Activated T-cell treated with anti-CD3 and anti-CD28 coated beads, Interleukin-2, amount 50 U/mL, for 4 hours (primary cell): ENCODE measurements around the gene OPRL1. TPM values are rescaled to one million over a fixed set of nuclear protein-coding genes. Genes with fewer than 3 reads are reported as not detected.
A peak's percentile ranks its signal among the peaks of the same experiment; 100 is the strongest.

Experiments
- ATAC-seq, 2 donors: fragments of 200-7000 bp; cut with Tn5 transposase; one replicate each; pipeline ENCODE4 v1.10.0; 2021
- DNase-seq: peaks from one replicate; pipeline ENCODE4 v3.0.0-alpha.2; 2020
- H3K27me3 Mint-ChIP-seq: one replicate; pipeline ENCODE4 v1.8.0; 2021; ENCODE audit warnings: low read depth, mixed read lengths
- H3K36me3 Mint-ChIP-seq: one replicate; pipeline ENCODE4 v1.8.0; 2022; ENCODE audit warnings: mixed read lengths; ENCODE audit not compliant: insufficient read depth
- H3K4me1 Mint-ChIP-seq: one replicate; pipeline ENCODE4 v1.8.0; 2021; ENCODE audit warnings: low read depth, mixed read lengths
- H3K4me3 Mint-ChIP-seq: one replicate; pipeline ENCODE4 v1.8.0; 2021; ENCODE audit warnings: mild to moderate bottlenecking, moderate library complexity, mixed read lengths
- H3K9me3 Mint-ChIP-seq: one replicate; pipeline ENCODE4 v1.8.0; 2021; ENCODE audit warnings: mixed read lengths
- total RNA-seq, 3 donors: library from RNA; stranded (reverse); gene quantifications; one replicate each; pipeline ENCODE4 v1.2.1, GENCODE V29; 2021

Gene OPRL1
- total RNA-seq, 3 donors from 2014 or later: 0.05 to 0.11 TPM; not detected in 1

DNA sequence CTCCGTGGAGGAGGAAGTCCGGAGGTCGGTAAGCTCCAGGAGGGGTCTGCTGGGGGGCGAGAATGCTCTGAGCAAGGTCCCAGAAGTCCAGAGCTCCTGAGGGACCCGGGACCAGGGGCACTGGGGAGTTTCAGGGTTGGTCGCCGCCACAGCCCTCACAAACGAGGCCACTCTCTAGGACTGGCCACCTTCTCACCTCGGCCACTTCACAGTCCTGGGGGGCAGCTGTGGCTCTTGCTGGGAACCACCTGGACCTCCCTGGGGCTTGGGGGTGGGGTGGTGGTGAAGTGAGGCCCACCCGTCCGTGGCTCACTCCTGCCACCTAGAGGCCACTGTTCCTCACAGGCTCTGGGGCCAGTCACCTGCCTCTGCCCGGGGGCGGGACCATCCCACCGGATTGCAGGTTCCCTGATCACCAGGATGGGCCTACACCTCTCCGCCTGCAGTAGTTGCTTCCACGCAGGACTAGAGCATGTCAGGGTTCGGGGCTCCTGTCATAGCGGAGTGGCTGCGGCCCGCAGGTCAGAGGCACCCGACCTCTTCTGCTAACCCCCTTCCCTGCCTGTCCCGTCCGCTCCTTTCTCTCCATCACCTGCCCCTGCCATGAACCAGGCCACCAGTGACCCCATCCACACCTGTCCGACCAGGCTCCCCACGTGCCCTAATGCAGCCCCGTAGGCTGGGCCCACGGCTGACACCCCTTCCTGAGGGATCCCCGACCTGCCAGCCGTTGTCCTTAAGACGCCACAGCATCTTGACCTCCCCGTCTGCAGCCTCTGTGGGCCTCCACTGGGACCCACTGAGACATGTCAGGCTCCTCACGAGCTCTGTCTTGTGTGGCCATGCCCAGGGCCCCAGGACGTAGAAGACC is 22.0 kb upstream of the OPRL1 start:
- DNase-seq (peak; percentile 80), ATAC-seq (peak; percentile 76 to 81)
- peak overlapping the region; percentile 60 for H3K4me3 Mint-ChIP-seq
- H3K36me3 Mint-ChIP-seq: no peaks in the 10 kb centered on the region
- peaks cover 16% of the 10 kb centered on the region for H3K27me3 Mint-ChIP-seq
- H3K9me3 Mint-ChIP-seq: no peaks in the 10 kb centered on the region
- peaks cover 12% of the 10 kb centered on the region for H3K4me1 Mint-ChIP-seq

- H3K36me3 Mint-ChIP-seq: no peaks in the 10 kb centered on the region
- peaks cover 12% of the 10 kb centered on the region for H3K4me1 Mint-ChIP-seq
- peaks cover 10% of the 10 kb centered on the region for H3K27me3 Mint-ChIP-seq
- ATAC-seq (no peak), DNase-seq (no peak)
- H3K4me3 Mint-ChIP-seq: no peak overlapping the region
- H3K9me3 Mint-ChIP-seq: no peaks in the 10 kb centered on the region
Observed at GRCh38 chr20:64058536-64058935, 21.3 kb upstream of the OPRL1 start.

DNA sequence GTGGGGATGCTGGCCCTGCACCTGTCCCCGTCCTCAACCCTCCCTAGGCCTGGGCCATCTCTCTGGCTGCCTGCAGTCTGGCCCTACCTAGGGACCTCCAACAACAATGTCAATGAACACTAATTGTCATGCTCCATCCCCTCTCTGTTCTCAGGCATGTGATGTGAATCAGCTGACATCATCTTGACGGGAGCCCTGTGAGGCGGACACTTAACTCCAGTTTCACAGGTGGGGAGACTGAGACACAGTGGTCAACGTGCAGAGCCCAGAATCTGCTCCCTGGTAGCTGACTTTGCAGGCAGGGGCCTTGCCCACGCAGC is 17.6 kb upstream of the OPRL1 start:
- no peaks in the 10 kb centered on the region for H3K27me3 Mint-ChIP-seq
- no peaks in the 10 kb centered on the region for H3K36me3 Mint-ChIP-seq
- peaks cover 46% of the 10 kb centered on the region for H3K4me1 Mint-ChIP-seq
- H3K4me3 Mint-ChIP-seq: no peak overlapping the region
- H3K9me3 Mint-ChIP-seq: no peaks in the 10 kb centered on the region
- DNase-seq (no peak), ATAC-seq (no peak)

DNA sequence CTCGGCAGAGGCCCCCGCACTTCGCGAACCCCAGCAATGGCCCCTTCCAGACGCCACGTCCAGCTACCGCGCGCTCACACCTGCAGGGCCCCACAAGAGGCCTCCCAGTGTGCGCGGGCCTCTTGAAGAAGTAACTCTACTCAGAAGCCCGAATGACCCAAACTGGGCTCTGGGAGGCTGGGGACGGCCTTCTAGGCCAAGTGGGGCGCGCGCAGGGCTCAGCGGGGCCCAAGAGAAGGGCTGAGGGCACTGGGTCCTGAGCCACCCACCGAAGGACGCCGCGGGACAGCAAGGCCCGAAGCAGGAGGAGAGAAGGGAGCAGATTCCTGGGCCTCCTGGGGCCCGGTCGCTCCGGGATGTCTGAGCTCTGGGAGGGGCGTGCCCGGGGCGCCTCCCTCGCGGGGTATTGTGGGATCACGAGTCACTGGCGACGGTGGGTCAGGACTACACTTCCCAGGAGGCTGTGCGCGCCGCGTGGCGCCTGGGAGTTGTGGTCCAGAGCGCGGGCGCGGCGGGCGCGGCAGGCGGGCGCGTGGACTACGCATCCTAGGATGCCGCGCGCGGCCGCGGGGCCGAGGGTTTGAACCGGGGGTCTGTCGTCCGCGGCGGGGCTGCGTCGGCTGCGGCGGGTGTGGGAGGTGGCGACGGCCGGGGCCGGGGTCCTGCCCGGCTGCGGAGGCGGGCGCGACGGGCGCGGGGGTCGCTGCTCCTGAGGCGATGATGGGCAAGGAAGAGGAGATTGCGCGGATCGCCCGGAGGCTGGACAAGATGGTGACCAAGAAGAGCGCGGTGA is 17.1 kb upstream of the OPRL1 start, which contains the start of gene TCEA2:
TSS of gene TCEA2 (plus strand) at position 603 of the 793 bp plus-strand sequence. CDS start at position 718, 115 bp downstream.
- ATAC-seq: peak; percentile 92 to 96

GRCh38 chr20:64063389-64064144 is 16.3 kb upstream of the OPRL1 start:
- Mint-ChIP-seq H3K9me3 (no peaks in the 10 kb centered on the region), H3K27me3 (no peaks in the 10 kb centered on the region), H3K4me1 (peaks cover 40% of the 10 kb centered on the region), H3K36me3 (no peaks in the 10 kb centered on the region), H3K4me3 (peak overlapping the region; percentile 85)
- DNase-seq (no peak), ATAC-seq (peak; percentile 13 to 22)

More for the DNA sequence above, 17.1 kb upstream of the OPRL1 start, which contains the start of gene TCEA2:
- Mint-ChIP-seq H3K36me3 (no peaks in the 10 kb centered on the region), H3K9me3 (no peaks in the 10 kb centered on the region), H3K27me3 (no peaks in the 10 kb centered on the region), H3K4me3 (peak within 1 kb of the TSS; percentile 85), H3K4me1 (peaks cover 42% of the 10 kb centered on the region)
- peak; percentile 93 for DNase-seq

- H3K27me3 Mint-ChIP-seq: no peaks in the 10 kb centered on the region
Observed at GRCh38 chr20:64064145-64064698, 15.7 kb upstream of the OPRL1 start.

DNA sequence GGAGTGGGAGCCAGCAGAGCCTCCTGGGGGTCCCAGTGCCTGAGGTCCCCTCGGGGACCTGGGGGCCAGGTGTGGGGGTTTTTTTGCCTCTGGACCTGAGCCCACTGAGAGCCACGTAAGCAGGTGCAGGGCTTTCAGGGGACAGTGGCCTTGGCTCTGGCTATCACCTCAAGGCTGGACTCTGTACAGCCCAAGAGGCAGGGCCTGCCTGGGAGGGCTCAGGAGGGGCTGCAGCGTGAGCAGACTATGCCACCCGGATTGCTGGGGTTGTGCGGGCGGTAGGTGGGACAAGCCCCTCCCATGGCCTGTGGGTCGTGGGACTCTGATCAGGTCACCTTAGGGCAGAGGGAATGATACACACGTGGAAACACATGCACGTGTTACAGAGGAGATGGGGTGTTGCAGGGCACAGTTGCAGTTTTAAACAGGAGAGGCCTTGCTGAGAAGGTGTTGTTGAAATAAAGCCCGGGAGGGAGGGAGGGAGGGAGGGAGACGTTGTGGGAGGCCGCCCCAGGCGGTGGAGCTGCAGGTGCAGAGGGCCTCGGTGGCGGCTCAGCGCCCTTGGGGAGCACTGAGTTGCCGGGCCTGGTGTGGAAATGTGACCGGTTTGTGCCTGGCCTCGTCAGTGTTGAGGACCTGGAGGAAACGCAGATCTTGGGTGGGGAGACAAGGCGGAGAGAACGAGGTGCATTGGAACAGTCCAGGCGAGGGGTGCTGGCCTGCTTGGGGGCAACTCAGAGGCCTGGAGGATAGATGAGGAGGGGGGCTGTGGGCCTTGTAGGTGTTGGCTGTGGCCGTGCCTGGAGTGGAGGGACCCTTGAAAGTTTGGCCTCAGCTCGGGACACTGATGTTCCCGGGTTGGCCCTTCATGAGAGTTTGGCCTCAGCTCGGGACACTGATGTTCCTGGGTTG is 14.6 kb upstream of the OPRL1 start:
- DNase-seq (no peak), ATAC-seq (no peak)
- no peaks in the 10 kb centered on the region for H3K27me3 Mint-ChIP-seq
- H3K4me3 Mint-ChIP-seq: peak overlapping the region; percentile 47
- no peaks in the 10 kb centered on the region for H3K36me3 Mint-ChIP-seq
- H3K9me3 Mint-ChIP-seq: no peaks in the 10 kb centered on the region
- H3K4me1 Mint-ChIP-seq: peaks cover 42% of the 10 kb centered on the region

More at GRCh38 chr20:64064145-64064698, 15.7 kb upstream of the OPRL1 start:
- no peaks in the 10 kb centered on the region for H3K36me3 Mint-ChIP-seq
- ATAC-seq: no peak
- no peak for DNase-seq
- peak overlapping the region; percentile 85 for H3K4me3 Mint-ChIP-seq
- no peaks in the 10 kb centered on the region for H3K9me3 Mint-ChIP-seq
- H3K4me1 Mint-ChIP-seq: peaks cover 42% of the 10 kb centered on the region

DNA sequence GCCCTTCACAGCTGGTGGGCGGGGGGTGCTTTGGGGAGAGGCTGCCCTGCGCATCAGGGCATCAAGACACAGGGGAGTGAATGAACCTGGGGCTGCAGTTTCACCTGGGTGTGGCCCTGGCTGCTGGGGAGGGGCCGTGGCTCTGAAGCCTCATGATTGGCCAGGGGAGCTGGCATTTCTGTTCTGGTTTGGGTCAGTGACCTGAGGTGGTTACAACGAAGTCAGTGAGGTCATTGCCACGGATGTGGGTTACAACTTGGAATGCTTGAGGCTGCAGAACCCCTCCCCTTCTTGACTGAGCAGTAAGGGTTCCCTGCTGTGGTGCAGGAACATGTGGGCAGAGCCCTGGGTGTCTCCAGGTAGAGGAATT is 13.9 kb upstream of the OPRL1 start:
- no peaks in the 10 kb centered on the region for H3K36me3 Mint-ChIP-seq
- no peaks in the 10 kb centered on the region for H3K9me3 Mint-ChIP-seq
- DNase-seq: no peak
- no peaks in the 10 kb centered on the region for H3K27me3 Mint-ChIP-seq
- H3K4me1 Mint-ChIP-seq: peaks cover 42% of the 10 kb centered on the region
- peak; percentile 9 to 20 for ATAC-seq
- H3K4me3 Mint-ChIP-seq: peak overlapping the region; percentile 47

DNA sequence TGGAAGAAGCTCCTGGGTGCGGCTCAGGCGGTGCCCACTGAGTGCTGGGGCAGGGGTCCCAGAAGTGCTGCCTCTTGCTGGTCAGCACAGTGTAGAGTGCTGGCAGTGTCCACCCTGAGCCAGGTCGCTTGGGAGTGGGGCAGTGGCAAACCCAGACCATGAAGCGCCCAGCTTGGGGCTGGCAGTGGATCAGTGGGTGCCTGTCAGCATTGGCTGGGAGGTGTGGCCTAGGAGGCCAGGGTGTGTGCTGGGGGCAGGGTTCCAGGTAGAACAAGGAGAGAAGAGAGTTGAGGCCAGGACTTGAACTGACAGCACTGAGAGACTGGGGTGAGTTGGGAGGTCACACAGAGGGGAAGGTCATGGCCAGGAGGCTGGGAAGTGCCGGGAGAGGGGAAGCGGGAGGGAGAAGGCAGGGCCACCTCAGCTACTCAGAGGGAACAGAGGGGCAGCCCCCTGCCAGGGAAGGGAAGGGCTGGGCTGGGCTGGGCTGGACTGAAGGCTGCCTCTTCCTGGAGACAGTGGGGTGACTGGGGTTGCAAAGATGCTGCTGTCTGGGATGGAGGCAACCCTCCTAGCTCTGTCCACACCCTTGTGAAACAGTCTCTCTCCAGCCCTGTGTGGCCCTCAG is 12.8 kb upstream of the OPRL1 start:
- Mint-ChIP-seq H3K36me3 (no peaks in the 10 kb centered on the region), H3K9me3 (no peaks in the 10 kb centered on the region), H3K4me1 (peaks cover 42% of the 10 kb centered on the region), H3K27me3 (no peaks in the 10 kb centered on the region), H3K4me3 (no peak overlapping the region)
- DNase-seq (no peak), ATAC-seq (no peak)

- no peak overlapping the region for H3K4me3 Mint-ChIP-seq
- no peak for DNase-seq
- no peak for ATAC-seq
Observed at GRCh38 chr20:64067733-64068307, 12.1 kb upstream of the OPRL1 start.

GRCh38 chr20:64068386-64069208 is 11.3 kb upstream of the OPRL1 start:
- ATAC-seq: no peak
- Mint-ChIP-seq H3K27me3 (no peaks in the 10 kb centered on the region), H3K9me3 (no peaks in the 10 kb centered on the region), H3K4me1 (peaks cover 42% of the 10 kb centered on the region), H3K36me3 (peaks cover 4% of the 10 kb centered on the region), H3K4me3 (no peak overlapping the region)
- DNase-seq: no peak

More at GRCh38 chr20:64067733-64068307, 12.1 kb upstream of the OPRL1 start:
- no peaks in the 10 kb centered on the region for H3K9me3 Mint-ChIP-seq
- H3K27me3 Mint-ChIP-seq: no peaks in the 10 kb centered on the region
- peaks cover 42% of the 10 kb centered on the region for H3K4me1 Mint-ChIP-seq
- no peaks in the 10 kb centered on the region for H3K36me3 Mint-ChIP-seq

DNA sequence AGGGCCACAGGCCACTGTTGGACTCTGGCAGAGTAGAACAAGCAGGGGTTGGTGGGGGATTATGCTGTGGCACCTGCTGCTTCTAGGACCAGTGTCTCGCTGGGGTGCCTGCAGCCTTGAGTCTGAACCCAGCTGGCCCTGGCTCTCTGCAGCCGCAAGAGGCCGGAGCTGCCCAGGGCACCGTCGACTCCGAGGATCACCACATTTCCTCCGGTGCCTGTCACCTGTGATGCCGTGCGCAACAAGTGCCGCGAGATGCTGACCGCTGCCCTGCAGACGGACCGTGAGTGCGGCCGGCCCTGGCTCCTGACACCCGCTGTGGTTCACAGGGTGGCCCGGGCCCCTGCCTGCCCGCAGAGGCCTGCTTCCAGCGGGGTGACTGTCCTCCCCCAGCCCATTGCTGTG is 10.7 kb upstream of the OPRL1 start:
- peaks cover 36% of the 10 kb centered on the region for H3K4me1 Mint-ChIP-seq
- ATAC-seq: no peak
- no peaks in the 10 kb centered on the region for H3K27me3 Mint-ChIP-seq
- no peak overlapping the region for H3K4me3 Mint-ChIP-seq
- no peak for DNase-seq
- H3K36me3 Mint-ChIP-seq: peaks cover 6% of the 10 kb centered on the region
- H3K9me3 Mint-ChIP-seq: no peaks in the 10 kb centered on the region
